HG03108 (cell line): Measurements from ENCODE around the gene HID1.
"Not testable (repeated sequence)": the region's sequence is repeated elsewhere in the genome, so short reads cannot be mapped to it uniquely, and the experiment has no call there.

Experiments
- ATAC-seq: cut with Tn5 transposase; IDR thresholded peaks from one replicate; pipeline ENCODE4 v1.9.1; 2021; ENCODE audit warnings: moderate library complexity; ENCODE audit not compliant: unreplicated experiment

Gene HID1

GRCh38 chr17:74999523-74999922 is 27.0 kb upstream of the HID1 start:
- ATAC-seq, result no peak

- no peak for ATAC-seq
Measured at GRCh38 chr17:74998783-74999182, 26.2 kb upstream of the HID1 start.

GRCh38 chr17:74995847-74996246 is 23.3 kb upstream of the HID1 start:
- ATAC-seq, result no peak

- ATAC-seq, result no peak
Measured at GRCh38 chr17:74994440-74994839, 21.9 kb upstream of the HID1 start.

GRCh38 chr17:74992223-74992622 is 19.7 kb upstream of the HID1 start:
- ATAC-seq, result no peak

GRCh38 chr17:74990581-74991105 is 18.1 kb upstream of the HID1 start:
- no peak for ATAC-seq

- no peak for ATAC-seq
Measured at GRCh38 chr17:74987909-74988711, 15.6 kb upstream of the HID1 start.

- ATAC-seq, result peak; percentile 90
Measured at GRCh38 chr17:74987418-74987908, 14.9 kb upstream of the HID1 start, which contains the start of gene CDR2L. CDR2L (plus strand) TSS chr17:74987632; CDS start chr17:74988044, 412 bp downstream.

GRCh38 chr17:74986206-74986576 is 13.6 kb upstream of the HID1 start:
- no peak for ATAC-seq

GRCh38 chr17:74982663-74983313 is 10.2 kb upstream of the HID1 start:
- ATAC-seq, result not testable (repeated sequence)

- no peak for ATAC-seq
Measured at GRCh38 chr17:74981979-74982662, 9.6 kb upstream of the HID1 start.

- no peak for ATAC-seq
Measured at GRCh38 chr17:74981318-74981978, 8.9 kb upstream of the HID1 start.

- ATAC-seq, result no peak
Measured at GRCh38 chr17:74979408-74980146, 7.0 kb upstream of the HID1 start.

- ATAC-seq, result no peak
Measured at GRCh38 chr17:74978240-74978639, 5.7 kb upstream of the HID1 start.

- no peak for ATAC-seq
Measured at GRCh38 chr17:74977802-74978201, 5.2 kb upstream of the HID1 start.

GRCh38 chr17:74975943-74976342 is 3.4 kb upstream of the HID1 start:
- ATAC-seq, result no peak

GRCh38 chr17:74972973-74973328 is 392 bp upstream of the HID1 start:
- ATAC-seq, result no peak

GRCh38 chr17:74971842-74972106 is 785 bp downstream of the HID1 start:
- no peak for ATAC-seq

GRCh38 chr17:74971069-74971841 is 1.3 kb downstream of the HID1 start:
- ATAC-seq, result no peak

GRCh38 chr17:74970395-74970794 is 2.2 kb downstream of the HID1 start:
- no peak for ATAC-seq
